H1 (cell line): Measurements from ENCODE around the gene COL27A1. TPM values are rescaled to one million over a fixed set of nuclear protein-coding genes. Genes with fewer than 3 reads are reported as not detected.

Source experiments
- CTCF ChIA-PET: fragments of 300-600 bp; sonication (Branson Sonifier 250); formaldehyde crosslinking; loops from one replicate; lab custom pipeline; 2021; ENCODE audit not compliant: partially characterized antibody; lab: Charles Lee
- POLR2A ChIA-PET: fragments of 300-600 bp; sonication (Branson Sonifier 250); formaldehyde crosslinking; loops from one replicate; lab custom pipeline; 2021; ENCODE audit warnings: inconsistent platforms; ENCODE audit not compliant: partially characterized antibody; lab: Charles Lee
- DNase-seq, 2 experiments: peaks; one replicate each; pipeline versions ENCODE4 v3.0.0 to v3.0.0-alpha.2; 2010 to 2022; ENCODE audit warnings: low spot score in 2 of 2, low read depth in 1 of 2, mixed read lengths in 1 of 2
- FAIRE-seq: peaks from 2 replicates; lab custom pipeline; 2011; peaks lifted over from hg19 to GRCh38; lab: Jason Lieb, UNC
- H2AFZ ChIP-seq: 2 replicates; pipeline ENCODE4 v1.8.1; 2012; ENCODE audit warnings: low read length, inconsistent platforms
- H2AK5ac ChIP-seq: 2 replicates; pipeline ENCODE4 v1.6.1; 2013; ENCODE audit warnings: low read depth, low read length
- H2BK120ac ChIP-seq: replicated peaks from 2 replicates; pipeline ENCODE3; 2013; ENCODE audit warnings: low read depth, low read length, inconsistent platforms
- H2BK12ac ChIP-seq: 2 replicates; pipeline ENCODE4 v1.6.1; 2013; ENCODE audit warnings: low read depth, low read length
- H2BK15ac ChIP-seq: 2 replicates; pipeline ENCODE4 v1.6.1; 2013; ENCODE audit warnings: low read length
- H2BK20ac ChIP-seq: 2 replicates; pipeline ENCODE4 v1.6.1; 2013; ENCODE audit warnings: low read length
- H2BK5ac ChIP-seq: 2 replicates; pipeline ENCODE4 v1.6.1; 2013; ENCODE audit warnings: low read depth, low read length
- H3K14ac ChIP-seq: 2 replicates; pipeline ENCODE4 v1.6.1; 2013; ENCODE audit warnings: inconsistent platforms; ENCODE audit not compliant: insufficient read length
- H3K18ac ChIP-seq: 2 replicates; pipeline ENCODE4 v1.6.1; 2013; ENCODE audit warnings: low read length; ENCODE audit errors: extremely low read depth
- H3K23ac ChIP-seq: 2 replicates; pipeline ENCODE4 v1.6.1; 2013; ENCODE audit warnings: inconsistent platforms; ENCODE audit not compliant: insufficient read length
- H3K23me2 ChIP-seq: 2 replicates; pipeline ENCODE4 v1.6.1; 2013; ENCODE audit warnings: low read depth, low read length
- H3K27ac ChIP-seq: 2 replicates; pipeline ENCODE4 v1.6.1; 2011; ENCODE audit warnings: low read depth, low read length, inconsistent platforms
- H3K27me3 ChIP-seq, 4 experiments: replicated peaks in 1 of 4; 1 replicate in 1 of 4; 2 replicates in 3 of 4; pipeline versions ENCODE4 v1.6.1 to v1.8.1; 2011 to 2013; ENCODE audit warnings: low read length in 3 of 4, mild to moderate bottlenecking in 3 of 4, inconsistent platforms in 2 of 4, mixed read lengths in 2 of 4, moderate library complexity in 1 of 4; ENCODE audit not compliant: control insufficient read depth in 3 of 4, insufficient read depth in 3 of 4; ENCODE audit errors: extremely low read depth in 1 of 4
- H3K36me3 ChIP-seq, 4 experiments: 2 replicates each; pipeline versions ENCODE4 v1.6.1 to v1.8.1; 2011 to 2013; ENCODE audit warnings: mild to moderate bottlenecking in 4 of 4, low read length in 3 of 4, moderate library complexity in 2 of 4, control low read depth in 1 of 4, inconsistent platforms in 1 of 4; ENCODE audit not compliant: insufficient read depth in 4 of 4, control insufficient read depth in 2 of 4
- H3K4ac ChIP-seq: replicated peaks from 2 replicates; pipeline ENCODE3; 2013; ENCODE audit warnings: low read length, low read depth, mixed read lengths, inconsistent platforms; ENCODE audit not compliant: insufficient read length
- H3K4me1 ChIP-seq, 4 experiments: replicated peaks in 1 of 4; 1 replicate in 1 of 4; 2 replicates in 3 of 4; pipeline versions ENCODE4 v1.6.1 to v1.8.1; 2011 to 2013; ENCODE audit warnings: low read length in 3 of 4, inconsistent platforms in 2 of 4, mixed read lengths in 1 of 4; ENCODE audit not compliant: insufficient read depth in 4 of 4, control insufficient read depth in 3 of 4
- H3K4me2 ChIP-seq, 2 experiments: 2 replicates each; pipeline versions ENCODE4 v1.6.1 to v1.8.1; 2011 to 2013; ENCODE audit warnings: low read depth in 2 of 2, low read length in 2 of 2, control low read depth in 1 of 2, inconsistent platforms in 1 of 2, mild to moderate bottlenecking in 1 of 2; ENCODE audit not compliant: insufficient read depth in 1 of 2
- H3K4me3 ChIP-seq, 4 experiments: fragments of 200-600, 300-600 bp in 1 of 4; sonication (generic), shearing (Covaris generic), sonication (Bioruptor Twin) in 1 of 4; 2 replicates each; pipeline versions ENCODE4 v1.5.1 to v1.8.1; 2011 to 2016; ENCODE audit warnings: low read length in 4 of 4, low read depth in 3 of 4, control low read depth in 2 of 4, inconsistent platforms in 2 of 4, mild to moderate bottlenecking in 2 of 4, mixed read lengths in 1 of 4, moderate library complexity in 1 of 4; ENCODE audit not compliant: insufficient read depth in 2 of 4; ENCODE audit errors: extremely low read depth in 1 of 4
- H3K56ac ChIP-seq: replicated peaks from 2 replicates; pipeline ENCODE3; 2013; ENCODE audit warnings: low read depth, mild to moderate bottlenecking, mixed read lengths, low read length, inconsistent platforms; ENCODE audit not compliant: insufficient read length
- H3K79me1 ChIP-seq: 2 replicates; pipeline ENCODE4 v1.6.1; 2013; ENCODE audit warnings: low read depth, low read length, control low read depth
- H3K79me2 ChIP-seq, 2 experiments: 2 replicates each; pipeline versions ENCODE4 v1.6.1 to v1.8.1; 2012 to 2013; ENCODE audit warnings: low read length in 2 of 2, mild to moderate bottlenecking in 2 of 2, inconsistent platforms in 1 of 2; ENCODE audit not compliant: insufficient read depth in 2 of 2, control insufficient read depth in 1 of 2
- H3K9ac ChIP-seq, 4 experiments: replicated peaks in 1 of 4; 1 replicate in 1 of 4; 2 replicates in 3 of 4; pipeline versions ENCODE4 v1.6.1 to v1.8.1; 2011 to 2013; ENCODE audit warnings: low read depth in 3 of 4, low read length in 3 of 4, control low read depth in 2 of 4, mild to moderate bottlenecking in 2 of 4, moderate library complexity in 2 of 4, inconsistent platforms in 1 of 4; ENCODE audit errors: extremely low read depth in 1 of 4
- H3K9me3 ChIP-seq, 2 experiments: 2 replicates each; pipeline versions ENCODE4 v1.6.1 to v1.8.1; 2012 to 2013; ENCODE audit warnings: mild to moderate bottlenecking in 2 of 2, moderate library complexity in 2 of 2, control low read depth in 1 of 2, inconsistent platforms in 1 of 2, low read depth in 1 of 2, low read length in 1 of 2, mixed read lengths in 1 of 2; ENCODE audit not compliant: insufficient read depth in 2 of 2
- H4K20me1 ChIP-seq, 2 experiments: replicated peaks in 1 of 2; 2 replicates each; pipeline versions ENCODE3 to v1.8.1; 2011 to 2013; ENCODE audit warnings: inconsistent platforms in 2 of 2, low read length in 2 of 2, mild to moderate bottlenecking in 1 of 2; ENCODE audit not compliant: insufficient read depth in 2 of 2, control insufficient read depth in 1 of 2
- H4K5ac ChIP-seq: 2 replicates; pipeline ENCODE4 v1.6.1; 2013; ENCODE audit warnings: low read length, low read depth, mixed read lengths, inconsistent platforms; ENCODE audit not compliant: insufficient read length
- H4K8ac ChIP-seq: 2 replicates; pipeline ENCODE4 v1.8.0; 2013; ENCODE audit warnings: mild to moderate bottlenecking, moderate library complexity, low read length, inconsistent platforms; ENCODE audit not compliant: insufficient read depth; ENCODE audit errors: extremely low read depth
- H4K91ac ChIP-seq: replicated peaks from 2 replicates; pipeline ENCODE3; 2013; ENCODE audit warnings: low read length, mixed read lengths, inconsistent platforms; ENCODE audit not compliant: insufficient read length
- CTBP2 ChIP-seq: IDR thresholded peaks from 2 replicates; pipeline ENCODE4 v1.7.0; 2011; ENCODE audit warnings: borderline replicate concordance, mild to moderate bottlenecking, moderate library complexity, mixed read lengths, low read length; ENCODE audit not compliant: insufficient read depth, insufficient read length
- EGR1 ChIP-seq: IDR thresholded peaks from 2 replicates; pipeline ENCODE4 v1.6.1; 2011; ENCODE audit warnings: low read depth, low read length, borderline replicate concordance
- GABPA ChIP-seq: IDR thresholded peaks from 2 replicates; pipeline ENCODE4 v1.6.1; 2011; ENCODE audit warnings: mild to moderate bottlenecking, low read length, moderate library complexity, borderline replicate concordance; ENCODE audit not compliant: insufficient read depth
- KDM1A ChIP-seq: fragments of 200-600, 300-600 bp; sonication (generic); IDR thresholded peaks from 2 replicates; pipeline ENCODE4 v1.7.1; 2016; ENCODE audit warnings: mild to moderate bottlenecking, low read length, borderline replicate concordance
- MAFK ChIP-seq: IDR thresholded peaks from 2 replicates; pipeline ENCODE4 v1.6.1; 2012; ENCODE audit warnings: low read depth, mild to moderate bottlenecking, improper control_type of control experiment, low read length
- POLR2A ChIP-seq, 2 experiments: IDR thresholded peaks; 1 replicate in 1 of 2; 2 replicates in 1 of 2; pipeline ENCODE4 v1.6.1; 2011; ENCODE audit warnings: low read depth in 2 of 2, low read length in 2 of 2, mild to moderate bottlenecking in 2 of 2; ENCODE audit errors: control extremely low read depth in 1 of 2
- WGBS, 2 experiments: shearing (Covaris generic) in 1 of 2; methylation state at CpG; one replicate each; pipeline versions ENCODE4 v1.1.6 to v1.1.7; 2013 to 2015; ENCODE audit warnings: low lambda C conversion rate in 2 of 2, mixed read lengths in 2 of 2, inconsistent platforms in 1 of 2, low coverage in 1 of 2, missing lambda C conversion rate in 1 of 2; ENCODE audit not compliant: insufficient replicate concordance in 2 of 2, insufficient coverage in 1 of 2, insufficient read length in 1 of 2; ENCODE audit errors: extremely low coverage in 1 of 2, missing lambda C conversion rate in 1 of 2; 5-methylcytosine and 5-hydroxymethylcytosine counted together
- polyA plus RNA-seq, 7 experiments: library from polyadenylated mRNA; depleted of rRNA in 3 of 7; stranded (reverse) in 5 of 7; unstranded in 2 of 7; fragments of >200 nt in 5 of 7; fragments of 200-250 nt in 2 of 7; gene quantifications; 1 replicate in 5 of 7; 2 replicates in 1 of 7; 4 replicates in 1 of 7; pipeline versions ENCODE4 v1.2.1 to v1.2.3, GENCODE V29; 2011 to 2013; ENCODE audit warnings: missing spikeins in 2 of 7, mixed read lengths in 2 of 7
- total RNA-seq: library from RNA; stranded (reverse); fragmentation: NEBNext Ultra II Directional; extraction: Animal tissue kit (Norgen Biotek cat#: 25700); gene quantifications from 2 replicates; pipeline ENCODE4 v1.2.1, GENCODE V29; 2021
- TF ChIP-seq, protein P1 (sequence below): IDR thresholded peaks from 2 replicates; pipeline ENCODE4 v1.6.1; 2012; ENCODE audit warnings: low read length, inconsistent platforms

COL27A1 gene
- total and polyA plus RNA-seq, 2 of the 8 experiments (the other 6 are each of a cell fraction or from before 2014, with no cell fraction given): 15.1 to 22.8 TPM

DNA sequence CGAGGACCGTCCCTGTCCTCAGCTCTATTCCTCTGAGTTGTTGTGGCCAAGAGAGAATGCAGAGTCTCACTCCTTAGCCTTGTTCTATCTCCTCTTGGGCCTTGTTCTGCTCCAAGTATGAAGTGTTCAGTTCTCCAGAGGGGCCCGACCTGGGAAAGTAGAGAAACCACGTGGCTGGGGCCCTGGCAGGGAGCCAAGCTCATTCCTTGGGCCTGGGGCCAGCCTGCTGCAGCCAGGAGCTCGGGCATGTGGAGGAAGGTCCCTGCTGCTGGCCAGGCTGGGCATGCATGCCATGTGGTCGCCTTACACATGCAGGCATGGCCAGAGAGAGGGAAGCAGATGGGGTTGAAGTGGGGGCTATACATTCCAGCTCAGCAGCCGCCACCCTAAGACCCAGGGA lies 60.7 kb downstream of the COL27A1 start:
- no peak overlapping the region for H4K8ac ChIP-seq
- no peak overlapping the region for H2AK5ac ChIP-seq
- H3K23ac ChIP-seq: no peak overlapping the region
- H3K27me3 ChIP-seq: no peaks in the 10 kb centered on the region
- no peaks in the 10 kb centered on the region for H3K9me3 ChIP-seq
- H4K20me1 ChIP-seq: no peaks in the 10 kb centered on the region
- H3K9ac ChIP-seq: no peak overlapping the region
- no peak overlapping the region for H3K14ac ChIP-seq
- H3K18ac ChIP-seq: no peak overlapping the region
- no peaks in the 10 kb centered on the region for H3K23me2 ChIP-seq
- H2BK120ac ChIP-seq: no peak overlapping the region
- no peak overlapping the region for H3K4me3 ChIP-seq
- no peak overlapping the region for H2BK15ac ChIP-seq
- H3K56ac ChIP-seq: no peak overlapping the region
- no peaks in the 10 kb centered on the region; the same call in 1 of the 2 replicates for H3K79me1 ChIP-seq
- H3K27ac ChIP-seq: no peak overlapping the region
- no peak overlapping the region for H3K4ac ChIP-seq
- H3K79me2 ChIP-seq: no peaks in the 10 kb centered on the region
- no peak overlapping the region for H2AFZ ChIP-seq
- ChIA-PET POLR2A (interaction anchor here (1.0 to 1.7 kb wide), 2 partner anchors 12 to 28 kb away, joined by 3 to 4 read pairs; no protein-coding TSS in a partner anchor), CTCF (interaction anchor here (0.9 to 2.2 kb wide), 7 partner anchors 9 to 75 kb away, joined by 3 to 7 read pairs (median 5); no protein-coding TSS in a partner anchor)
- no peak overlapping the region for H2BK12ac ChIP-seq
- FAIRE-seq (no peak), DNase-seq (no peak)
- no peak overlapping the region for H4K91ac ChIP-seq
- no peak overlapping the region for H3K4me2 ChIP-seq
- no peak for TF ChIP-seq CTBP2
- no peak for TF ChIP-seq KDM1A
- TF ChIP-seq POLR2A (IDR thresholded peaks at IDR 0.05; ENCODE audit: control extremely low read depth in 1 of 2, low read depth in 2 of 2, low read length in 2 of 2): no peak
- no peak for TF ChIP-seq MAFK
- TF ChIP-seq GABPA: no peak
- TF ChIP-seq EGR1: no peak
- TF ChIP-seq, protein P1, sequence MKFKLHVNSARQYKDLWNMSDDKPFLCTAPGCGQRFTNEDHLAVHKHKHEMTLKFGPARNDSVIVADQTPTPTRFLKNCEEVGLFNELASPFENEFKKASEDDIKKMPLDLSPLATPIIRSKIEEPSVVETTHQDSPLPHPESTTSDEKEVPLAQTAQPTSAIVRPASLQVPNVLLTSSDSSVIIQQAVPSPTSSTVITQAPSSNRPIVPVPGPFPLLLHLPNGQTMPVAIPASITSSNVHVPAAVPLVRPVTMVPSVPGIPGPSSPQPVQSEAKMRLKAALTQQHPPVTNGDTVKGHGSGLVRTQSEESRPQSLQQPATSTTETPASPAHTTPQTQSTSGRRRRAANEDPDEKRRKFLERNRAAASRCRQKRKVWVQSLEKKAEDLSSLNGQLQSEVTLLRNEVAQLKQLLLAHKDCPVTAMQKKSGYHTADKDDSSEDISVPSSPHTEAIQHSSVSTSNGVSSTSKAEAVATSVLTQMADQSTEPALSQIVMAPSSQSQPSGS: no peak
- H2BK20ac ChIP-seq: no peak overlapping the region
- H3K4me1 ChIP-seq: no peaks in the 10 kb centered on the region; a peak in 2 of 7 replicates
- no peak overlapping the region for H2BK5ac ChIP-seq
- no peak overlapping the region for H4K5ac ChIP-seq
- peaks cover 0 to 2% (median 0%) of the 10 kb centered on the region in 4 experiments; a peak in 4 of 8 replicates for H3K36me3 ChIP-seq
- WGBS, 2 experiments: 88% methylated on average over 7 of the region's 7 CpGs; no CpG with 5 or more reads in 1 of the 2 experiments
